Upper lobe of left lung (tissue), 4 donors: ENCODE results near the gene ST6GALNAC3.

Source experiments
- CTCF ChIP-seq, 6 experiments: fragments of 450-650 bp in 4 of 6; fragments of 200-600 bp in 2 of 6; sonication (generic) in 2 of 6; IDR thresholded peaks; one replicate each; pipeline ENCODE4 v1.5.1; 2016 to 2019; ENCODE audit warnings: antibody characterized with exemption in 6 of 6
- EP300 ChIP-seq, 4 donors: sonication (generic); formaldehyde crosslinking; IDR thresholded peaks; one replicate each; pipeline ENCODE4 v1.5.1; 2017; ENCODE audit warnings: antibody characterized with exemption in 4 of 4, control low read depth in 2 of 4

GRCh38 chr1:76443217-76443616, 368.7 kb downstream of the ST6GALNAC3 start:
- TF ChIP-seq CTCF (IDR thresholded peaks at IDR 0.05) (no peak), EP300 (IDR thresholded peaks at IDR 0.05) (no peak)
